ENCODE measurements around the gene TCTN2.

TCTN2 gene

GRCh38 chr12:123670882-123671728, at the start of gene TCTN2:
TSS of gene TCTN2 (plus strand) at chr12:123671113. CDS start at chr12:123671241, 128 bp downstream.
- TF ChIP-seq CTCF (IDR thresholded peaks at IDR 0.05; ENCODE audit: low read depth, low read length): no peak
- peak within 1 kb of the TSS; percentile 85 for H3K4me3 ChIP-seq (ENCODE audit: low read depth, low read length)

- H3K4me3 ChIP-seq (ENCODE audit: low read depth, low read length): no peak overlapping the region
- no peak for TF ChIP-seq CTCF (IDR thresholded peaks at IDR 0.05; ENCODE audit: low read depth, low read length)
These were observed 49.0 kb upstream of the TCTN2 start for GRCh38 chr12:123621619-123622530.

GRCh38 chr12:123633379-123634141, 37.4 kb upstream of the TCTN2 start, which contains the start of the genes EIF2B1 and GTF2H3:
TSS of gene EIF2B1 (minus strand) at chr12:123633686. CDS start at chr12:123633557, 129 bp downstream.
TSS of gene GTF2H3 (plus strand) at chr12:123633829. CDS start at chr12:123633860, 31 bp downstream.
- H3K4me3 ChIP-seq (ENCODE audit: low read depth, low read length): peak within 1 kb of the TSS; percentile 98
- no peak for TF ChIP-seq CTCF (IDR thresholded peaks at IDR 0.05; ENCODE audit: low read depth, low read length)

GRCh38 chr12:123634142-123634561, 36.8 kb upstream of the TCTN2 start:
- H3K4me3 ChIP-seq (ENCODE audit: low read depth, low read length): peak overlapping the region; percentile 98
- no peak for TF ChIP-seq CTCF (IDR thresholded peaks at IDR 0.05; ENCODE audit: low read depth, low read length)

- H3K4me3 ChIP-seq (ENCODE audit: low read depth, low read length): no peak overlapping the region
- TF ChIP-seq CTCF (IDR thresholded peaks at IDR 0.05; ENCODE audit: low read depth, low read length): no peak
These were observed 27.0 kb upstream of the TCTN2 start for GRCh38 chr12:123643911-123644310.

- H3K4me3 ChIP-seq (ENCODE audit: low read depth, low read length): no peak overlapping the region
- TF ChIP-seq CTCF (IDR thresholded peaks at IDR 0.05; ENCODE audit: low read depth, low read length): no peak
These were observed 25.5 kb upstream of the TCTN2 start for GRCh38 chr12:123645380-123645779.

Data from WI38 (cell line).